ENCODE results near the gene MYO18A. TPM values are rescaled to one million over a fixed set of nuclear protein-coding genes. Genes with fewer than 3 reads are reported as not detected.
A peak's percentile ranks its signal among the peaks of the same experiment; 100 is the strongest.

Gene MYO18A
- total RNA-seq, 2 donors from 2014 or later, result 49.5 to 51.2 TPM

- no peaks in the 10 kb centered on the region for H3K9me3 Mint-ChIP-seq
- no peak overlapping the region for H3K4me3 Mint-ChIP-seq
- DNase-seq (no peak), ATAC-seq (replicated peaks in 1 of 2) (no peak)
- no peaks in the 10 kb centered on the region for H3K36me3 Mint-ChIP-seq (ENCODE audit: insufficient read depth in 2 of 2)
- H3K27me3 Mint-ChIP-seq (ENCODE audit: low read depth), result no peaks in the 10 kb centered on the region
- H3K27ac Mint-ChIP-seq, result no peak overlapping the region
- peaks cover 19% of the 10 kb centered on the region for H3K4me1 Mint-ChIP-seq (ENCODE audit: low read depth)
These were observed 121.8 kb downstream of the MYO18A start for GRCh38 chr17:29058391-29058790.

GRCh38 chr17:29057361-29057760 is 122.8 kb downstream of the MYO18A start:
- ATAC-seq (replicated peaks in 1 of 2) (no peak), DNase-seq (no peak)
- Mint-ChIP-seq H3K4me1 (ENCODE audit: low read depth) (peaks cover 19% of the 10 kb centered on the region), H3K36me3 (ENCODE audit: insufficient read depth in 2 of 2) (no peaks in the 10 kb centered on the region), H3K9me3 (no peaks in the 10 kb centered on the region), H3K27ac (no peak overlapping the region), H3K27me3 (ENCODE audit: low read depth) (no peaks in the 10 kb centered on the region), H3K4me3 (no peak overlapping the region)

GRCh38 chr17:29054835-29055234 is 125.4 kb downstream of the MYO18A start:
- ATAC-seq (replicated peaks in 1 of 2) (no peak), DNase-seq (no peak)
- Mint-ChIP-seq H3K27me3 (ENCODE audit: low read depth) (peaks cover 2% of the 10 kb centered on the region), H3K27ac (no peak overlapping the region), H3K9me3 (no peaks in the 10 kb centered on the region), H3K4me3 (no peak overlapping the region), H3K36me3 (ENCODE audit: insufficient read depth in 2 of 2) (no peaks in the 10 kb centered on the region), H3K4me1 (ENCODE audit: low read depth) (peaks cover 6% of the 10 kb centered on the region)

GRCh38 chr17:29051731-29052130 is 128.5 kb downstream of the MYO18A start:
- H3K27me3 Mint-ChIP-seq (ENCODE audit: low read depth), result peaks cover 19% of the 10 kb centered on the region
- no peak overlapping the region for H3K4me3 Mint-ChIP-seq
- H3K9me3 Mint-ChIP-seq, result no peaks in the 10 kb centered on the region
- H3K36me3 Mint-ChIP-seq (ENCODE audit: insufficient read depth in 2 of 2), result no peaks in the 10 kb centered on the region
- no peak for ATAC-seq (replicated peaks in 1 of 2)
- H3K27ac Mint-ChIP-seq, result no peak overlapping the region
- H3K4me1 Mint-ChIP-seq (ENCODE audit: low read depth), result peaks cover 9% of the 10 kb centered on the region
- no peak for DNase-seq

GRCh38 chr17:29051194-29051593 is 129.0 kb downstream of the MYO18A start:
- Mint-ChIP-seq H3K4me3 (no peak overlapping the region), H3K9me3 (no peaks in the 10 kb centered on the region), H3K27me3 (ENCODE audit: low read depth) (peaks cover 25% of the 10 kb centered on the region), H3K27ac (no peak overlapping the region), H3K36me3 (ENCODE audit: insufficient read depth in 2 of 2) (no peaks in the 10 kb centered on the region), H3K4me1 (ENCODE audit: low read depth) (peaks cover 9% of the 10 kb centered on the region)
- no peak for ATAC-seq (replicated peaks in 1 of 2)
- no peak for DNase-seq

GRCh38 chr17:29050176-29050575 is 130.0 kb downstream of the MYO18A start:
- Mint-ChIP-seq H3K36me3 (ENCODE audit: insufficient read depth in 2 of 2) (no peaks in the 10 kb centered on the region), H3K27me3 (ENCODE audit: low read depth) (peaks cover 29% of the 10 kb centered on the region), H3K27ac (no peak overlapping the region), H3K4me1 (ENCODE audit: low read depth) (peaks cover 9% of the 10 kb centered on the region), H3K9me3 (no peaks in the 10 kb centered on the region), H3K4me3 (no peak overlapping the region)
- ATAC-seq (replicated peaks in 1 of 2) (no peak), DNase-seq (no peak)

- Mint-ChIP-seq H3K27ac (no peak overlapping the region), H3K4me3 (no peak overlapping the region), H3K36me3 (ENCODE audit: insufficient read depth in 2 of 2) (no peaks in the 10 kb centered on the region), H3K9me3 (no peaks in the 10 kb centered on the region), H3K4me1 (ENCODE audit: low read depth) (peaks cover 9% of the 10 kb centered on the region), H3K27me3 (ENCODE audit: low read depth) (peaks cover 29% of the 10 kb centered on the region)
- ATAC-seq (replicated peaks in 1 of 2) (no peak), DNase-seq (no peak)
These were observed 130.6 kb downstream of the MYO18A start for GRCh38 chr17:29049541-29050145.

- Mint-ChIP-seq H3K4me3 (no peak overlapping the region), H3K36me3 (ENCODE audit: insufficient read depth in 2 of 2) (no peaks in the 10 kb centered on the region), H3K9me3 (no peaks in the 10 kb centered on the region), H3K4me1 (ENCODE audit: low read depth) (peaks cover 9% of the 10 kb centered on the region), H3K27ac (no peak overlapping the region), H3K27me3 (ENCODE audit: low read depth) (peaks cover 29% of the 10 kb centered on the region)
- no peak for DNase-seq
- ATAC-seq (replicated peaks in 1 of 2), result peak in 1 of 2 donors; percentile 17
These were observed 131.5 kb downstream of the MYO18A start for GRCh38 chr17:29048440-29049368.

- Mint-ChIP-seq H3K27me3 (ENCODE audit: low read depth) (peaks cover 29% of the 10 kb centered on the region), H3K4me1 (ENCODE audit: low read depth) (peaks cover 18% of the 10 kb centered on the region), H3K4me3 (no peak overlapping the region), H3K9me3 (no peaks in the 10 kb centered on the region), H3K36me3 (ENCODE audit: insufficient read depth in 2 of 2) (no peaks in the 10 kb centered on the region), H3K27ac (no peak overlapping the region)
- ATAC-seq (replicated peaks in 1 of 2), result no peak
- DNase-seq, result no peak
These were observed 133.7 kb downstream of the MYO18A start for GRCh38 chr17:29046473-29046839.

GRCh38 chr17:29045734-29046472 is 134.3 kb downstream of the MYO18A start:
- Mint-ChIP-seq H3K27ac (no peak overlapping the region), H3K36me3 (ENCODE audit: insufficient read depth in 2 of 2) (no peaks in the 10 kb centered on the region), H3K9me3 (no peaks in the 10 kb centered on the region), H3K4me3 (no peak overlapping the region), H3K27me3 (ENCODE audit: low read depth) (peaks cover 29% of the 10 kb centered on the region), H3K4me1 (ENCODE audit: low read depth) (peaks cover 18% of the 10 kb centered on the region)
- ATAC-seq (replicated peaks in 1 of 2), result no peak
- DNase-seq, result no peak

GRCh38 chr17:29045026-29045425 is 135.2 kb downstream of the MYO18A start:
- DNase-seq (no peak), ATAC-seq (replicated peaks in 1 of 2) (no peak)
- Mint-ChIP-seq H3K4me1 (ENCODE audit: low read depth) (peaks cover 18% of the 10 kb centered on the region), H3K27ac (no peak overlapping the region), H3K36me3 (ENCODE audit: insufficient read depth in 2 of 2) (no peaks in the 10 kb centered on the region), H3K9me3 (no peaks in the 10 kb centered on the region), H3K4me3 (no peak overlapping the region), H3K27me3 (ENCODE audit: low read depth) (peaks cover 29% of the 10 kb centered on the region)

GRCh38 chr17:29043539-29044145 is 136.6 kb downstream of the MYO18A start:
- ATAC-seq (replicated peaks in 1 of 2), result no peak

More at GRCh38 chr17:29043539-29044145, 136.6 kb downstream of the MYO18A start:
- Mint-ChIP-seq H3K36me3 (ENCODE audit: insufficient read depth in 2 of 2) (no peaks in the 10 kb centered on the region), H3K27ac (peak overlapping the region; percentile 21), H3K27me3 (ENCODE audit: low read depth) (peaks cover 15% of the 10 kb centered on the region), H3K9me3 (no peaks in the 10 kb centered on the region), H3K4me3 (no peak overlapping the region), H3K4me1 (ENCODE audit: low read depth) (peaks cover 14% of the 10 kb centered on the region)
- no peak for DNase-seq
